Left forelimb (tissue), 1 donor: ENCODE results near the gene SCML1.

Experiments used
- DNase-seq: peaks from one replicate; pipeline ENCODE4 v3.0.0-alpha.2; 2018; ENCODE audit warnings: low spot score

Gene SCML1

DNA sequence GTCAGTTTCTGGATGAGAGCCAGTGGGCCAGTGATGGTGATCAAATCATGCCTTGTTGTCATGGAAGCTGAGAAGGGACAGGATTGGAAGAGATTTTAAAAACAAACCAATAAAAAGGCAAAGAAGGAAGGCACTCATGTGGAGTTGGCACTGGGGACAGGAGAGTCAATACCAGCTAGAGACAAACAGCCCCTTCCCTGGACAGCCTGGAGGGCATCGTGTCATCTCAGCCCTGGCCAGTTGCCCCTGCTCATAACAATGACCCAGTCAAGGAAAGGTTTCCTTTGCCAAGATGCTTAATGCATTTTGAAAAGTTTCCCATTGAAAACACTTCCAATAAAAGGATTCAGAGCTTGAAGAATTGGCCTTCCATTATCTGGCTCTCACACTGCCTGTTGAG, 55.5 kb downstream of the SCML1 start:
- no peak for DNase-seq

DNA sequence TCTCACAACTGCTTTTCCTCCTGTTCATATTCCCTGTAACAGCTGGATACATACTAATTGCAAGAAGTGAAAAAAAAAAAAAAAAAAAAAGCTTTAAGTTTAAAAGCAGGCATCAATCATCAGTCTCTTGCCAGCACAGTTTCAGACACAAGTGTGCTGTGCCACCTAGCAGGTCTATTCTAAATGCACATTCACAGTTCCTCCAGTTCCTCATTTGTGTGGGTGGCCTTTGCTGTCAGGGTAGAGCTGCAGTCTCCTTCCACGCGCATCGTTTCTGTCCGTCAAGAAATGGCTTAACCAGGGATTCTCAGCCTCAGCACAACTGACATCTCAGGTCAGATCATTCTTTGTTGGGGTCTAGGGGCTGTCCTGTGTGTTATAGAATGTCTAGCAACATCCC, 61.6 kb downstream of the SCML1 start:
- DNase-seq = no peak

GRCh38 chrX:17801431-17801830, 64.1 kb downstream of the SCML1 start:
- DNase-seq = no peak

- no peak for DNase-seq
These were observed 65.5 kb downstream of the SCML1 start for GRCh38 chrX:17802756-17803155.

DNA sequence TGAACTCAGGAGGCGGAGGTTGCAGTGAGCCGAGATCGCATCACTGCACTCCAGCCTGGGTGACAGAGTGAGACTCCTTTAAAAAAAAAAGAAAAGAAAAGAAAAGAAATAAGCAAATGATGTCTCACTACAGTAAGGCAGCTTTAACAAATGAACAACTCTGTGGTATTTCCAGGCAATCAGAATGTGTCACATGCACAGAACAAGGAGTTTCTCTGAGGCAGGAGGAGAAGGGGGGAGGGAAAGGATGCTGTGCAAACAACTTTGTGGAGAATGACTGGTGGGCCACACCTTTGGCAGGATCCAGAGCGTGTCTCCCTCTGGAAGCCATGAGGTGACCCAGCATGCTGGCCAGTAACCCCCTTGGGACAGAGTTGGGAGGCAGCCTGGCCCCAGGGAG, 66.2 kb downstream of the SCML1 start:
- DNase-seq = no peak
